Spleen (tissue), 7 donors: ENCODE results near the gene PDE6A.
A peak's percentile ranks its signal among the peaks of the same experiment; 100 is the strongest.

Experiments
- CTCF ChIP-seq, 11 experiments: fragments of 200-600 bp in 7 of 11; fragments of 450-650 bp in 4 of 11; sonication (generic) in 4 of 11; IDR thresholded peaks in 8 of 11; conservative IDR thresholded peaks in 3 of 11; 1 replicate in 7 of 11; 2 replicates in 4 of 11; pipeline versions ENCODE4 v1.4.0 to v1.8.0; 2016 to 2021; ENCODE audit warnings: antibody characterized with exemption in 11 of 11, inconsistent platforms in 4 of 11, mild to moderate bottlenecking in 1 of 11
- POLR2A ChIP-seq, 3 donors: fragments of 450-650 bp; IDR thresholded peaks; one replicate each; pipeline ENCODE4 v1.5.1; 2017; ENCODE audit warnings: antibody characterized with exemption in 3 of 3, mild to moderate bottlenecking in 1 of 3
- POLR2AphosphoS5 ChIP-seq, 3 donors: sonication (generic); formaldehyde crosslinking; IDR thresholded peaks; one replicate each; pipeline ENCODE4 v1.5.1; 2017; ENCODE audit warnings: antibody characterized with exemption in 3 of 3
- donor health status: DM: no; HTN: no; CAD: no; lungs with moderate emphysema.
- donor health status: DM: no; HTN: no; CAD: no.
- donor health status: DM: no; HTN: no; CAD: no.

GRCh38 chr5:149828161-149829011, 116.2 kb downstream of the PDE6A start:
- peak; percentile 83 to 94 (median 89) for TF ChIP-seq CTCF (IDR thresholded peaks at IDR 0.05 in 8 of 11, conservative IDR thresholded peaks at IDR 0.05 in 3 of 11)
- no peak for TF ChIP-seq POLR2AphosphoS5 (IDR thresholded peaks at IDR 0.05)
- TF ChIP-seq POLR2A (IDR thresholded peaks at IDR 0.05) = no peak
